HG02885 (cell line): ENCODE measurements around the gene ASB4.
"Not testable (repeated sequence)": the region's sequence is repeated elsewhere in the genome, so short reads cannot be mapped to it uniquely, and the experiment has no call there.

Experiments used
- ATAC-seq: cut with Tn5 transposase; IDR thresholded peaks from one replicate; pipeline ENCODE4 v1.9.1; 2021; ENCODE audit warnings: mild to moderate bottlenecking; ENCODE audit not compliant: unreplicated experiment, poor library complexity

ASB4 gene

GRCh38 chr7:95485391-95486123, at the start of gene ASB4:
TSS of gene ASB4 (plus strand) at chr7:95485943. CDS start at chr7:95485972, 29 bp downstream.
- no peak for ATAC-seq

- no peak for ATAC-seq
These were observed 49.3 kb upstream of the ASB4 start for GRCh38 chr7:95436407-95436806.

- ATAC-seq: no peak
These were observed 45.2 kb upstream of the ASB4 start for GRCh38 chr7:95440394-95441038.

- ATAC-seq: no peak
These were observed 44.5 kb upstream of the ASB4 start for GRCh38 chr7:95441042-95441823.

GRCh38 chr7:95444796-95445195, 40.9 kb upstream of the ASB4 start:
- no peak for ATAC-seq

- no peak for ATAC-seq
These were observed 39.1 kb upstream of the ASB4 start for GRCh38 chr7:95446618-95447017.

- ATAC-seq: peak; percentile 69
These were observed 31.2 kb upstream of the ASB4 start for GRCh38 chr7:95454438-95455045.

GRCh38 chr7:95457947-95458346, 27.8 kb upstream of the ASB4 start:
- no peak for ATAC-seq

- not testable (repeated sequence) for ATAC-seq
These were observed 25.1 kb upstream of the ASB4 start for GRCh38 chr7:95460653-95461052.

GRCh38 chr7:95467912-95468607, 17.7 kb upstream of the ASB4 start:
- no peak for ATAC-seq

GRCh38 chr7:95469187-95469586, 16.6 kb upstream of the ASB4 start:
- ATAC-seq: no peak

- ATAC-seq: no peak
These were observed 15.9 kb upstream of the ASB4 start for GRCh38 chr7:95469848-95470247.

GRCh38 chr7:95470452-95470851, 15.3 kb upstream of the ASB4 start:
- peak; percentile 99 for ATAC-seq

- ATAC-seq: no peak
These were observed 14.7 kb upstream of the ASB4 start for GRCh38 chr7:95471071-95471470.

GRCh38 chr7:95472581-95473161, 13.1 kb upstream of the ASB4 start:
- no peak for ATAC-seq

- no peak for ATAC-seq
These were observed 12.3 kb upstream of the ASB4 start for GRCh38 chr7:95473276-95473985.

- ATAC-seq: no peak
These were observed 9.5 kb upstream of the ASB4 start for GRCh38 chr7:95476072-95476847.

GRCh38 chr7:95476904-95477594, 8.7 kb upstream of the ASB4 start:
- ATAC-seq: peak; percentile 60
